Thoracic aorta (tissue), 2 donors: Measurements from ENCODE around the gene MALAT1. TPM values are rescaled to one million over a fixed set of nuclear protein-coding genes. Genes with fewer than 3 reads are reported as not detected.

Experiments
- ATAC-seq: fragments of 150-250 bp; one replicate; pipeline ENCODE4 v1.8.0; 2017; ENCODE audit warnings: low read depth; ENCODE audit not compliant: insufficient number of reproducible peaks, low FRiP score
- DNase-seq: peaks from one replicate; pipeline ENCODE4 v3.0.0-alpha.2; 2020; ENCODE audit warnings: low spot score
- H3K27ac ChIP-seq, 2 donors: fragments of 200-600 bp; sonication (generic); 1 replicate in 1 of 2; 2 replicates in 1 of 2; pipeline ENCODE4 v1.5.1; 2016; ENCODE audit warnings: mild to moderate bottlenecking in 2 of 2, moderate library complexity in 2 of 2
- H3K27me3 ChIP-seq: fragments of 200-600 bp; sonication (generic); replicated peaks from 2 replicates; pipeline ENCODE4 v1.6.0; 2016; ENCODE audit warnings: mild to moderate bottlenecking; ENCODE audit not compliant: insufficient read depth
- H3K36me3 ChIP-seq: fragments of 200-600 bp; sonication (generic); one replicate; pipeline ENCODE4 v1.5.1; 2016
- H3K4me1 ChIP-seq, 2 donors: fragments of 200-600 bp; sonication (generic); 1 replicate in 1 of 2; 2 replicates in 1 of 2; pipeline versions ENCODE4 v1.5.1 to v1.6.0; 2016; ENCODE audit warnings: low read depth in 2 of 2, mild to moderate bottlenecking in 1 of 2; ENCODE audit not compliant: control insufficient read depth in 1 of 2
- H3K4me3 ChIP-seq: fragments of 200-600 bp; sonication (generic); 2 replicates; pipeline ENCODE4 v1.5.1; 2016; ENCODE audit warnings: mild to moderate bottlenecking
- H3K9me3 ChIP-seq: fragments of 200-600 bp; sonication (generic); 2 replicates; pipeline ENCODE4 v1.5.1; 2016
- total RNA-seq, 2 donors: library from RNA; depleted of rRNA; stranded (reverse); fragments of >200 nt; gene quantifications; one replicate each; pipeline versions ENCODE4 v1.1.0 to v1.2.3, GENCODE V29; 2016
- TF ChIP-seq, protein P1 (sequence below): fragments of 200-600 bp; sonication (generic); IDR thresholded peaks from one replicate; pipeline ENCODE4 v1.5.1; 2019; ENCODE audit warnings: antibody characterized with exemption

The MALAT1 gene
- total RNA-seq, 2 donors from 2014 or later, result 20,776 to 38,952 TPM

DNA sequence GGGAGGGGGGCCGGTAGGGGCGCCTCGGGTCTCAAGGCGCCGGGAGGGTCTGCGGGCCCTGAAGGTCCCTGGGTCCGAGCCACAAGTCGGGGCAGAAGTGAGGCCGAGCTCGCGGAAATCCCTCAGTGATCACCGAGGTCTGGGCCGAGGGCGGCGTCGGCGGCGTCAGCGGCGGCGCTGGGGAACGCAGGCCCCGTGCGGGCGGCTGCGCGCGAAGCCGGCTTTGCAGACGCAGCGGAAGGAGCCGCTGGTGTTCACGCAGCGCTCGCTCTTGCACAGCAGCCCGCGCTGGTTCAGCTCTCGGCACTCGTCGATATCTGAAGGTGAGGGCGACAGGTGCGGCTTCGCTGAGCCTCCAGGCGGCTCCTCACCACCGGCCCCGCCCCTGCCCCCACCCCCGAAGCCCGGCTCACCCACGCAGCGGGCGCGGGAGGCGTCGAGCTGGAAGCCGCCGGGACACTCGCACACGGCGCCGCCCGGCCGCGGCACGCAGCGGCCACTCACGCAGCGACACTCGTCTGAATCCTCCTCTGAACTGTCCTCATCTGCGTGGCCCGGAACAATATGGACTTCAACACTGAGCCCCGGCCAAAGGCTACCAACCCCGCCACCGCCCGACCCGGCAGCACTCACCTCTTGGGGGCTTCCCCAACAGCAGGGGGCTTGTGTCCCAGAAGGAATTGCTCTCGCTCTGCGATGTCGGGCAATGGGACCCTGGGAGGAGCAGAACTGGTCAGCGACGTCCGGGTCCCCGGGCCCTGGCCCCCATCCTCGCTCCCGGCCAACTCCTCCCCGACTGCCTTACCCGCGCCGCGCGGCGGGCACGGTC lies 40.3 kb downstream of the MALAT1 start:
- no peak for ATAC-seq
- Histone ChIP-seq H3K4me1 (peaks cover 10 to 26% of the 10 kb centered on the region in 2 donors), H3K4me3 (peak overlapping the region; percentile 71), H3K27me3 (no peaks in the 10 kb centered on the region), H3K27ac (peak overlapping the region; percentile 79), H3K9me3 (no peaks in the 10 kb centered on the region), H3K36me3 (peaks cover 33% of the 10 kb centered on the region)
- TF ChIP-seq, protein P1, sequence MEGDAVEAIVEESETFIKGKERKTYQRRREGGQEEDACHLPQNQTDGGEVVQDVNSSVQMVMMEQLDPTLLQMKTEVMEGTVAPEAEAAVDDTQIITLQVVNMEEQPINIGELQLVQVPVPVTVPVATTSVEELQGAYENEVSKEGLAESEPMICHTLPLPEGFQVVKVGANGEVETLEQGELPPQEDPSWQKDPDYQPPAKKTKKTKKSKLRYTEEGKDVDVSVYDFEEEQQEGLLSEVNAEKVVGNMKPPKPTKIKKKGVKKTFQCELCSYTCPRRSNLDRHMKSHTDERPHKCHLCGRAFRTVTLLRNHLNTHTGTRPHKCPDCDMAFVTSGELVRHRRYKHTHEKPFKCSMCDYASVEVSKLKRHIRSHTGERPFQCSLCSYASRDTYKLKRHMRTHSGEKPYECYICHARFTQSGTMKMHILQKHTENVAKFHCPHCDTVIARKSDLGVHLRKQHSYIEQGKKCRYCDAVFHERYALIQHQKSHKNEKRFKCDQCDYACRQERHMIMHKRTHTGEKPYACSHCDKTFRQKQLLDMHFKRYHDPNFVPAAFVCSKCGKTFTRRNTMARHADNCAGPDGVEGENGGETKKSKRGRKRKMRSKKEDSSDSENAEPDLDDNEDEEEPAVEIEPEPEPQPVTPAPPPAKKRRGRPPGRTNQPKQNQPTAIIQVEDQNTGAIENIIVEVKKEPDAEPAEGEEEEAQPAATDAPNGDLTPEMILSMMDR, result no peak
- DNase-seq, result no peak

DNA sequence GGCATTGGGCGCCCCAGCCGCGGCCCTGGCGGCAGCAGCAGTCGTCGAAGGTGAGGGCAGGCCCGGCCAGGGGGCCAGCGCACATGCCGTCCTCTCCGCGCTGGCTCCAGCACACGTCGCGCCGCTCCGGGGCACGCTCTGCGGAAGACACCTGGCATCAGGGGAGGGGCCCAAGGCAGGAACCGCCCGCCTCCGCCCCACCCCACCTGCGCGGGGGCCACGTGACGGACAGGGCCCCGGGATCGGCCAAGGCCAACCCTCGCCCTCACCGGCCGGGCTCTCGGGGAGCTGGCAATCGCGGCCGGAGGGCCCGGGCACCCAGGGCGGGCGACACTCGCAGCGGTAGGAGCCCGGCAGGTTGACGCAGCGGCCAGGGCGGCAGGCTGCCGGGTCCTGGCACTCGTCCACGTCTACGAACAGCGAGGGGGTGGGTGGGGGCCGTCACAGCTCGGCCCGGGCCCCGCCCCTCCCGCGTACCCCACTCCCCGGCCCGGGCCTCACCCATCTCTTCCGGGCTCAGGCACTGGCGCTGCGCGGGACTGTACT lies 41.0 kb downstream of the MALAT1 start:
- H3K27ac ChIP-seq, result peak overlapping the region; percentile 79
- ATAC-seq, result no peak
- TF ChIP-seq, protein P1, result no peak
- peak overlapping the region; percentile 71 for H3K4me3 ChIP-seq
- no peak for DNase-seq
- no peaks in the 10 kb centered on the region for H3K9me3 ChIP-seq
- H3K4me1 ChIP-seq, result peaks cover 10 to 26% of the 10 kb centered on the region in 2 donors
- no peaks in the 10 kb centered on the region for H3K27me3 ChIP-seq
- peaks cover 34% of the 10 kb centered on the region for H3K36me3 ChIP-seq

DNA sequence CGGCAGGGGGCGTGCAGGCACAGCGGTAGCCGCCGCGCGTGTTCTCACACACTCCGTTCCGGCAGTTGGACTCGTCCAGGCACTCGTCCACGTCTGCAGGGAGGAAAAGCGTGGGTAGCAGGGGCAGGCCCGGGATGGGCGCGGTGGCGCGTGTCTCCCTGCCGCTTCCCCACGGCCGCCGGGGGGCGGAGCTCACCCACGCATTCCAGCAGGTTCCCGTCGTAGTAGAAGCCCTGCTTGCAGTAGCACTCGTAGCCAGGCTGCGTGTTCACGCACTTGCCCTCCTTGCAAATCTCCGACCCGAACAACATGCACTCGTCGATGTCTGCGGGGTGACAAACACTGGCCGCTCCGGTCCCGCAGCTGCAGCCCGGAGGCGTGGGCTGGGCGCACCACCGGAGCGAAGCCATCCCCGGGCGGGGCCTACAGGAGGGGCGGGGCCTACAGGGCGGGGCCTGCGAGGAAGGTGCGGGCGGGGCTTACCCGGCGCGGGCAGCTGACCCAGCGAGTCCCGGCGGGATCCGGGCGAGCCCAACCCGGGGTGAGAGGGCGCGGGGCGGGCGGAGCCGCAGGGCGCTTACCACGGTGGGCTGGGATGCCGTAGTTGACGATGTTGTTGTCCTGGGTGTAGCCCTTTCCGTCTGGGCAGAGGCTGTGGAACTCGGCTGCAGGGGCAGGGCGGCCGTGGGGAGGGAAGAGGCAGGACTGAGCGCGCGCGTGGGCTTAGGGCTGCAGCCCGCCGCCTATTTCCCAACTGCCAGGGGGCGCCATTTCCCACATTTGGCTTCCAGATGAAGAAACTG lies 41.6 kb downstream of the MALAT1 start:
- H3K9me3 ChIP-seq, result no peaks in the 10 kb centered on the region
- peaks cover 10 to 26% of the 10 kb centered on the region in 2 donors for H3K4me1 ChIP-seq
- no peaks in the 10 kb centered on the region for H3K27me3 ChIP-seq
- H3K27ac ChIP-seq, result peak overlapping the region; percentile 79
- H3K36me3 ChIP-seq, result peaks cover 36% of the 10 kb centered on the region
- DNase-seq (peak; percentile 59), ATAC-seq (peak; percentile 66)
- TF ChIP-seq, protein P1, result peak; percentile 77
- peak overlapping the region; percentile 71 for H3K4me3 ChIP-seq

DNA sequence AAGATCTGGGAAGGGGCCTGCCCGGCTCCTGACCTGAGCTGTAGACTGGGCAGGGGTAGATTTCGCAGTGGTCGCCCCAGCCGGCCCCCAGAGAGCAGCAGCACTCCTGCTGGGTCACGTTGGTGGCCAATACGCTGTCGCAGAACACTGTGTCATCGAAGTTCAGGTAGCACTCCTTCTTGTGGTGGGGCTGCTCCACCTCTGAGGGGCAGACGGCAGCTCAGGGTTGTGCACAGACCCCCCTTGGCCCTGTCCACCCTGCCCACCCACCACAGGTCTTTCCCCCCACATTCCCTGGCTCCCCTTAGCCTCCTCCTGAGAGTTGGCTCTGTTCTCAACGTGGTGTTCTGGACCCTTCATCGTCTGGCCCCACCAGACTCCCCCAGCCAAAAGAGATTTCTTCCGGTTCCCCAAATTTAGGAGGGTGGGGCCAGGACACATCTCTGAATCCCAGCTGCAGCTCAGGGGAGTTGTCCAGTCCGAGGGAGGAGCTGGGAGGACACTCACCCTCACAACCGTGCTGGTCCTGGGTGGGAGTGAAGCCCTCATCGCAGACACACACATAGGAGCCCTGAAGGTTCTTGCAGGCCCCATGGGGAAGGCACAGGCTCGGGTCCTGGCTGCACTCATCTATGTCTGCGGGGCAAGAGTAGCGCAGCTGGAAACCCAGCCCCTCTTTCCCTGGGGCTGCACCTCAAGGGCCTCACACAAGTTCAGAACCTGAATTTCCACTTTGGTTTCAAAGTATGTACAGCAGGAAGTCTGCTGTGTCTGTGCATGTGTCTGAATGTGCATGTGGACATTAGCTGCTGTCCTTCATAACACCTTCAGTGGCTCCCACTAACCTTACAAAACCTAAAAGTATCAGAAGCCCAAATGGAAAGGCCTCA lies 42.5 kb downstream of the MALAT1 start:
- Histone ChIP-seq H3K27ac (peak overlapping the region; percentile 79), H3K9me3 (no peaks in the 10 kb centered on the region), H3K36me3 (peaks cover 38% of the 10 kb centered on the region), H3K27me3 (no peaks in the 10 kb centered on the region), H3K4me1 (peaks cover 10 to 26% of the 10 kb centered on the region in 2 donors), H3K4me3 (peak overlapping the region; percentile 71)
- no peak for DNase-seq
- no peak for ATAC-seq
- TF ChIP-seq, protein P1, result no peak
